ENCODE measurements around the gene LSG1. TPM values are rescaled to one million over a fixed set of nuclear protein-coding genes. Genes with fewer than 3 reads are reported as not detected.

LSG1 gene
- polyA plus RNA-seq, 1 donor from 2014 or later = 35.5 TPM

GRCh38 chr3:194640829-194641228, 31.2 kb downstream of the LSG1 start:
- Histone ChIP-seq H3K9me3 (ENCODE audit: low read length) (no peaks in the 10 kb centered on the region), H3K27me3 (ENCODE audit: insufficient read depth, low read depth, low read length) (no peaks in the 10 kb centered on the region), H3K4me3 (ENCODE audit: low read length) (no peak overlapping the region), H3K36me3 (ENCODE audit: insufficient read depth, low read length) (no peaks in the 10 kb centered on the region), H3K79me2 (replicated peaks; ENCODE audit: insufficient read depth, low read length) (no peaks in the 10 kb centered on the region), H3K27ac (ENCODE audit: low read length) (no peak overlapping the region), H4K20me1 (ENCODE audit: insufficient read depth) (no peaks in the 10 kb centered on the region), H3K4me2 (ENCODE audit: low read length) (no peak overlapping the region), H3K9me2 (ENCODE audit: insufficient read depth, low read length) (no peaks in the 10 kb centered on the region), H3K9ac (ENCODE audit: low read length) (no peak overlapping the region), H2AFZ (ENCODE audit: low read depth, low read length) (no peak overlapping the region), H3F3A (ENCODE audit: insufficient read depth, low read length, poor library complexity, severe bottlenecking) (no peaks in the 10 kb centered on the region)
- TF ChIP-seq RAD21 (conservative IDR thresholded peaks at IDR 0.05) (no peak), POLR2AphosphoS5 (IDR thresholded peaks at IDR 0.05) (no peak), REST (IDR thresholded peaks at IDR 0.05; ENCODE audit: borderline replicate concordance) (no peak), EZH2 (IDR thresholded peaks at IDR 0.05; ENCODE audit: borderline replicate concordance, insufficient read depth, low read length, poor library complexity, severe bottlenecking) (no peak), SMC3 (conservative IDR thresholded peaks at IDR 0.05; ENCODE audit: poor library complexity) (no peak), TAF1 (IDR thresholded peaks at IDR 0.05; ENCODE audit: low read depth) (no peak), MXI1 (conservative IDR thresholded peaks at IDR 0.05; ENCODE audit: poor library complexity, severe bottlenecking) (no peak), CTCF (IDR thresholded peaks at IDR 0.05; ENCODE audit: poor library complexity, severe bottlenecking) (no peak), EP300 (conservative IDR thresholded peaks at IDR 0.05; ENCODE audit: poor library complexity, severe bottlenecking) (no peak)

GRCh38 chr3:194638991-194639605, 32.9 kb downstream of the LSG1 start:
- Histone ChIP-seq H3K79me2 (replicated peaks; ENCODE audit: insufficient read depth, low read length) (no peaks in the 10 kb centered on the region), H4K20me1 (ENCODE audit: insufficient read depth) (no peaks in the 10 kb centered on the region), H3K27ac (ENCODE audit: low read length) (no peak overlapping the region), H3F3A (ENCODE audit: insufficient read depth, low read length, poor library complexity, severe bottlenecking) (no peaks in the 10 kb centered on the region), H3K4me2 (ENCODE audit: low read length) (no peak overlapping the region), H3K4me3 (ENCODE audit: low read length) (no peak overlapping the region), H3K27me3 (ENCODE audit: insufficient read depth, low read depth, low read length) (no peaks in the 10 kb centered on the region), H3K9me3 (ENCODE audit: low read length) (no peaks in the 10 kb centered on the region), H2AFZ (ENCODE audit: low read depth, low read length) (no peak overlapping the region), H3K9me2 (ENCODE audit: insufficient read depth, low read length) (no peaks in the 10 kb centered on the region), H3K36me3 (ENCODE audit: insufficient read depth, low read length) (no peaks in the 10 kb centered on the region), H3K9ac (ENCODE audit: low read length) (no peak overlapping the region)
- TF ChIP-seq POLR2AphosphoS5 (IDR thresholded peaks at IDR 0.05) (no peak), RAD21 (conservative IDR thresholded peaks at IDR 0.05) (no peak), MXI1 (conservative IDR thresholded peaks at IDR 0.05; ENCODE audit: poor library complexity, severe bottlenecking) (no peak), SMC3 (conservative IDR thresholded peaks at IDR 0.05; ENCODE audit: poor library complexity) (no peak), EP300 (conservative IDR thresholded peaks at IDR 0.05; ENCODE audit: poor library complexity, severe bottlenecking) (no peak), REST (IDR thresholded peaks at IDR 0.05; ENCODE audit: borderline replicate concordance) (no peak), CTCF (IDR thresholded peaks at IDR 0.05; ENCODE audit: poor library complexity, severe bottlenecking) (no peak), EZH2 (IDR thresholded peaks at IDR 0.05; ENCODE audit: borderline replicate concordance, insufficient read depth, low read length, poor library complexity, severe bottlenecking) (no peak)
